Stimulated activated CD8-positive, alpha-beta memory T cell treated with anti-CD3 and anti-CD28 coated beads, Interleukin-4, amount 100 ng/mL, for 1 hour (primary cell): ENCODE measurements around the gene FAM156B.
A peak's percentile ranks its signal among the peaks of the same experiment; 100 is the strongest.
"Not testable (repeated sequence)": the region's sequence is repeated elsewhere in the genome, so short reads cannot be mapped to it uniquely, and the experiment has no call there.

Source experiments
- DNase-seq, 2 donors: peaks; one replicate each; pipeline ENCODE4 v3.0.0-alpha.2; 2020; ENCODE audit warnings: low read depth in 2 of 2, low spot score in 1 of 2

Gene FAM156B

GRCh38 chrX:52923781-52924241 is 26.7 kb downstream of the FAM156B start:
- no peak for DNase-seq

GRCh38 chrX:52930214-52930613 is 33.1 kb downstream of the FAM156B start:
- not testable (repeated sequence) for DNase-seq

GRCh38 chrX:52933213-52933612 is 36.1 kb downstream of the FAM156B start:
- DNase-seq, result no peak

GRCh38 chrX:52933976-52934703 is 37.0 kb downstream of the FAM156B start:
- no peak for DNase-seq

- DNase-seq, result peak; percentile 80 to 98
Observed at GRCh38 chrX:52934704-52935469, 37.8 kb downstream of the FAM156B start.

- DNase-seq, result not testable (repeated sequence)
Observed at GRCh38 chrX:52935470-52935784, 38.3 kb downstream of the FAM156B start.

- not testable (repeated sequence) for DNase-seq
Observed at GRCh38 chrX:52940704-52941103, 43.6 kb downstream of the FAM156B start.

- not testable (repeated sequence) for DNase-seq
Observed at GRCh38 chrX:52941728-52942127, 44.6 kb downstream of the FAM156B start.

DNA sequence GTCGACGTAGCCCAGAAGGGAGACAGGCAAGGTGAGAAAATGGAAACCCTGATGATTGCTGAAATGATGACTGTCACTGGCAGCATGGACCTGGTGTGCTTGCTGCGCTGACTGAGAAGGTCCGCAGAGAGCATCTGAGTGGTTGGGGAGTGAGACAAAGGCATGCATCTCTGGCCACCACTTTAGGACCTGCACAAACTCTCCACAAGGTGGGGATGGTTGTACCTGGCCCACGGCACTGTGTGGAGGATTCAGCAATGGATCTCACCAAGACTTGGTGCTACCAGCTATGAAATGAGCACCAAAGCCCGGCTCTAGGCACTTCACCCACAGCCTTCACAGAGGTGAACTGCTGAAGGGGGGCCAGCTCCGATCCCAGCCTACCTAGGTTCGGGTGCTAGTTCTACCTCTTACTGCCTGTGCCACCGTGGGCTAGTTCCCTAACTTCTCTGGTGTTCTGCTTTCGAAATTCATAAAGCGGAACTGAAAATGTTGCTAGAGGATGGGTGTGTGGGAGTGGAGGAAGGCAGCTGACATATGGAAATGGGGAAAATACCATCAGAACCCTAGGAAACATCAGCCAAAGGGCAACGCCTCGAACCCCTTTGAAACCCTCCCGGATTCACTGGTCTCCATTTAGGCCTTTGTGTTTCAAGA is 48.8 kb downstream of the FAM156B start:
- not testable (repeated sequence) for DNase-seq

DNA sequence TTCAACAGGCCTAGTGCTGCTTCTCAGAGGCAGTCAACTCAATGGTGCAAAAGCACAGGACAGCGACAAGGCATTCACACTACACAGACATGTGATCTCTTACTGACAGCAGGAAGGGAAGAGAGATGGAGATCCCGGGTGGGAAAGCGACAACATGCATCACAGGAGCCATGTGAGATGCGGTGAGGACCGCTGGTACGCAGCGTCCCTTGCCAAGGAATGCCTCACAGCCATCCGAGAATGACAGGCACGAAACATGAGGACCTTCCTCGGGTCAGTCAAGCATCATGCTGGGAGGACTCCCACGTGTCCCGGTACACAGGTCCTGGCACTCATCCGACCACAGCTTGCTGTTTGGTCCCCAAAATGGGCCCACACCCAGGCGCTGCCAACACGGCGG is 50.4 kb downstream of the FAM156B start:
- not testable (repeated sequence) for DNase-seq

GRCh38 chrX:52948265-52948664 is 51.1 kb downstream of the FAM156B start:
- not testable (repeated sequence) for DNase-seq

DNA sequence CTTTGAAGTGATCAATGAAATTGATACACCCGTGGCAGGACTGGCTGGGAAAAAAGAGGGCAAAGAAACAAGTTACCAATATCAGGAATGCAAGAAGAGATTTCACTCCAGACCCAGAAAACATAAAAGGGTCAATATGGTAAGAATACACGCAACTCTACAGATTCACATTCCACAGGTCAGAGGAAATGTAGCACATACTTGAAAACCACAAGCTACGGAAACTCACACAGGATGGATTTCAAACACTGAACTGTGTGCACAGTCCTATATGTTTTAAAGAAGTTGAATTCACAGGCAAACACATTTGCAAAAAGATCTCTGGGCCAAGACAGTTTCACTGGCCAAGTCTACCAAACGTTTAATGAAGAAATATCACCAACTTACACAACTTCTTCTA is 52.2 kb downstream of the FAM156B start:
- not testable (repeated sequence) for DNase-seq

DNA sequence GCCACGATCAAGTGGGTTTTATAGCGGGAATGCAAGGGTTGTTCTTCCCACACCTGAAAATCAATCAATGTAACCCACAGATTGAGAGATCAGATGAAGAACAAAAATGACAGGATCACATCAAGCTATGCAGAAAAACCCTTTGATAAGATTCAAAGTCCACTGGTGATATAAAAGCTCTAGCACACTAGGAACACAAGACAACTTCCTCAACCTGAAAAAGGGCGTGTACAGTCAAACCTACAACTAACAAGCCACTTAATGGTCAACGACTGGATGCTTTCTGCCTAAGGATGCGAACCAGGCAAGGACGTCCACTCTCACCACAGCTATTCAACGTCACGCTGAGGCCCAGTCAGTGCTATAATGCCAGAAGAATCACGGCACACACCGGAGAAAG is 52.8 kb downstream of the FAM156B start:
- not testable (repeated sequence) for DNase-seq
